Measurements from ENCODE around the gene STMP1.

DNA sequence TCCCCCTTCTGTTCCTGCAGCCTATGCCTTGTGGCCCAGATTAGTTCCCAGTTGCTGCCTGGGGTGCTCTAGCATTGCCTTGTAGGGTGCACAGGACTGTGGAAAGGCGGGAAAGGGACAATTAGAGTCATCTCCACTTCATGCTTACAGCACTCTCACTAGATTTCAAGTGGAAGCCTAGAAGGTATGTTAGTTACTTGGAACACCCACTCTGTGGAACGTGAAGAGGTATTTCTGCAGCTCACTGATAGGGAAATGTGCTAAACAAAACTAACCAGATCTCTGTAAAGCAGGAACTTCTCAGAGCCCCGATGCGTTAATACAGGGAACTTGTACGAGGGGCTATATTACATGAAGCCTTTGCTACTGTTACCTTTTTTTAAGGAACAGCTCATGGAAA is 19.4 kb downstream of the STMP1 start:
- TF ChIP-seq, protein P1, sequence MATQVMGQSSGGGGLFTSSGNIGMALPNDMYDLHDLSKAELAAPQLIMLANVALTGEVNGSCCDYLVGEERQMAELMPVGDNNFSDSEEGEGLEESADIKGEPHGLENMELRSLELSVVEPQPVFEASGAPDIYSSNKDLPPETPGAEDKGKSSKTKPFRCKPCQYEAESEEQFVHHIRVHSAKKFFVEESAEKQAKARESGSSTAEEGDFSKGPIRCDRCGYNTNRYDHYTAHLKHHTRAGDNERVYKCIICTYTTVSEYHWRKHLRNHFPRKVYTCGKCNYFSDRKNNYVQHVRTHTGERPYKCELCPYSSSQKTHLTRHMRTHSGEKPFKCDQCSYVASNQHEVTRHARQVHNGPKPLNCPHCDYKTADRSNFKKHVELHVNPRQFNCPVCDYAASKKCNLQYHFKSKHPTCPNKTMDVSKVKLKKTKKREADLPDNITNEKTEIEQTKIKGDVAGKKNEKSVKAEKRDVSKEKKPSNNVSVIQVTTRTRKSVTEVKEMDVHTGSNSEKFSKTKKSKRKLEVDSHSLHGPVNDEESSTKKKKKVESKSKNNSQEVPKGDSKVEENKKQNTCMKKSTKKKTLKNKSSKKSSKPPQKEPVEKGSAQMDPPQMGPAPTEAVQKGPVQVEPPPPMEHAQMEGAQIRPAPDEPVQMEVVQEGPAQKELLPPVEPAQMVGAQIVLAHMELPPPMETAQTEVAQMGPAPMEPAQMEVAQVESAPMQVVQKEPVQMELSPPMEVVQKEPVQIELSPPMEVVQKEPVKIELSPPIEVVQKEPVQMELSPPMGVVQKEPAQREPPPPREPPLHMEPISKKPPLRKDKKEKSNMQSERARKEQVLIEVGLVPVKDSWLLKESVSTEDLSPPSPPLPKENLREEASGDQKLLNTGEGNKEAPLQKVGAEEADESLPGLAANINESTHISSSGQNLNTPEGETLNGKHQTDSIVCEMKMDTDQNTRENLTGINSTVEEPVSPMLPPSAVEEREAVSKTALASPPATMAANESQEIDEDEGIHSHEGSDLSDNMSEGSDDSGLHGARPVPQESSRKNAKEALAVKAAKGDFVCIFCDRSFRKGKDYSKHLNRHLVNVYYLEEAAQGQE (IDR thresholded peaks at IDR 0.05; ENCODE audit: insufficient read depth in 1 of 2, low read depth in 2 of 2, low read length in 2 of 2): no peak
- no peak for TF ChIP-seq POLR2AphosphoS5 (IDR thresholded peaks at IDR 0.05; ENCODE audit: low read depth, low read length)

Measured in PFSK-1 (cell line).